Smooth muscle cell (in vitro differentiated cells): ENCODE data around the gene ADARB2. TPM values are rescaled to one million over a fixed set of nuclear protein-coding genes. Genes with fewer than 3 reads are reported as not detected.

Experiments
- DNase-seq: peaks from one replicate; lab custom pipeline; 2025; ENCODE audit not compliant: unreplicated experiment; lab: John Stamatoyannopoulos, UW
- H2AFZ ChIP-seq: fragments of 200-600 bp; sonication (generic); 2 replicates; pipeline ENCODE4 v1.6.0; 2016; ENCODE audit warnings: antibody characterized with exemption, low read depth, mild to moderate bottlenecking
- H3F3A ChIP-seq: fragments of 200-600 bp; sonication (generic); 2 replicates; pipeline ENCODE4 v1.6.0; 2017; ENCODE audit warnings: antibody characterized with exemption, low read depth
- H3K27ac ChIP-seq: fragments of 200-600 bp; sonication (generic); 2 replicates; pipeline ENCODE4 v1.5.1; 2016; ENCODE audit warnings: low read depth, mild to moderate bottlenecking
- H3K27me3 ChIP-seq: fragments of 200-600 bp; sonication (generic); 2 replicates; pipeline ENCODE4 v1.6.1; 2016; ENCODE audit warnings: low read depth, mild to moderate bottlenecking
- H3K36me3 ChIP-seq: fragments of 200-600 bp; sonication (generic); 2 replicates; pipeline ENCODE4 v1.5.1; 2016; ENCODE audit warnings: low read depth
- H3K4me1 ChIP-seq: fragments of 200-600 bp; sonication (generic); 2 replicates; pipeline ENCODE4 v1.5.1; 2016; ENCODE audit warnings: low read depth
- H3K4me2 ChIP-seq: fragments of 200-600 bp; sonication (generic); 2 replicates; pipeline ENCODE4 v1.6.0; 2016; ENCODE audit warnings: mild to moderate bottlenecking
- H3K4me3 ChIP-seq: fragments of 200-600 bp; sonication (generic); 2 replicates; pipeline ENCODE4 v1.5.1; 2016; ENCODE audit warnings: mild to moderate bottlenecking
- H3K79me2 ChIP-seq: fragments of 200-600 bp; sonication (generic); 2 replicates; pipeline ENCODE4 v1.6.0; 2016; ENCODE audit warnings: low read depth, mild to moderate bottlenecking
- H3K9ac ChIP-seq: fragments of 200-600 bp; sonication (generic); 2 replicates; pipeline ENCODE4 v1.6.0; 2016; ENCODE audit warnings: low read depth
- H3K9me3 ChIP-seq: fragments of 200-600 bp; sonication (generic); replicated peaks from 2 replicates; pipeline ENCODE4 v1.5.1; 2016; ENCODE audit warnings: low read depth
- H4K20me1 ChIP-seq: fragments of 200-600 bp; sonication (generic); 2 replicates; pipeline ENCODE4 v1.6.0; 2016; ENCODE audit warnings: low read depth
- WGBS: methylation state at CpG from one replicate; pipeline ENCODE4 v1.1.7; 2016; ENCODE audit warnings: low lambda C conversion rate; 5-methylcytosine and 5-hydroxymethylcytosine counted together
- polyA plus RNA-seq: library from polyadenylated mRNA; unstranded; fragments of >200 nt; fragmentation: Nextera tagmentation; extraction: Ambion mirVana; gene quantifications from 2 replicates; pipeline ENCODE4 v1.2.1, GENCODE V29; 2016
- total RNA-seq: library from RNA; depleted of rRNA; stranded (reverse); fragments of >200 nt; gene quantifications from 2 replicates; pipeline ENCODE4 v1.2.3, GENCODE V29; 2014
- TF ChIP-seq, protein P1 (sequence below): fragments of 200-600 bp; sonication (generic); IDR thresholded peaks from 2 replicates; pipeline ENCODE4 v1.5.1; 2017; ENCODE audit warnings: borderline replicate concordance, mild to moderate bottlenecking, antibody characterized with exemption; ENCODE audit not compliant: insufficient read depth, poor library complexity, severe bottlenecking

The ADARB2 gene
- total and polyA plus RNA-seq, 2 experiments from 2014 or later, result 0.13 to 0.39 TPM

- H3K4me1 ChIP-seq, result no peaks in the 10 kb centered on the region
- no peaks in the 10 kb centered on the region for H3K79me2 ChIP-seq
- H3K4me3 ChIP-seq, result no peak overlapping the region
- H3K27ac ChIP-seq, result no peak overlapping the region
- DNase-seq, result no peak
- H2AFZ ChIP-seq, result no peak overlapping the region
- 91% methylated on average over 8 of the region's 8 CpGs for WGBS
- peaks cover 71% of the 10 kb centered on the region for H3K27me3 ChIP-seq
- H3F3A ChIP-seq, result no peaks in the 10 kb centered on the region
- H3K9me3 ChIP-seq, result no peaks in the 10 kb centered on the region
- H3K9ac ChIP-seq, result no peak overlapping the region
- no peaks in the 10 kb centered on the region for H3K36me3 ChIP-seq
- H3K4me2 ChIP-seq, result no peak overlapping the region
- TF ChIP-seq, protein P1, sequence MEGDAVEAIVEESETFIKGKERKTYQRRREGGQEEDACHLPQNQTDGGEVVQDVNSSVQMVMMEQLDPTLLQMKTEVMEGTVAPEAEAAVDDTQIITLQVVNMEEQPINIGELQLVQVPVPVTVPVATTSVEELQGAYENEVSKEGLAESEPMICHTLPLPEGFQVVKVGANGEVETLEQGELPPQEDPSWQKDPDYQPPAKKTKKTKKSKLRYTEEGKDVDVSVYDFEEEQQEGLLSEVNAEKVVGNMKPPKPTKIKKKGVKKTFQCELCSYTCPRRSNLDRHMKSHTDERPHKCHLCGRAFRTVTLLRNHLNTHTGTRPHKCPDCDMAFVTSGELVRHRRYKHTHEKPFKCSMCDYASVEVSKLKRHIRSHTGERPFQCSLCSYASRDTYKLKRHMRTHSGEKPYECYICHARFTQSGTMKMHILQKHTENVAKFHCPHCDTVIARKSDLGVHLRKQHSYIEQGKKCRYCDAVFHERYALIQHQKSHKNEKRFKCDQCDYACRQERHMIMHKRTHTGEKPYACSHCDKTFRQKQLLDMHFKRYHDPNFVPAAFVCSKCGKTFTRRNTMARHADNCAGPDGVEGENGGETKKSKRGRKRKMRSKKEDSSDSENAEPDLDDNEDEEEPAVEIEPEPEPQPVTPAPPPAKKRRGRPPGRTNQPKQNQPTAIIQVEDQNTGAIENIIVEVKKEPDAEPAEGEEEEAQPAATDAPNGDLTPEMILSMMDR, result no peak
- H4K20me1 ChIP-seq, result no peaks in the 10 kb centered on the region
Measured at GRCh38 chr10:1733720-1734119, 3.6 kb downstream of the ADARB2 start.

GRCh38 chr10:1732564-1732996 is 4.7 kb downstream of the ADARB2 start:
- no peak overlapping the region for H3K4me3 ChIP-seq
- no peak overlapping the region for H3K4me2 ChIP-seq
- H4K20me1 ChIP-seq, result no peaks in the 10 kb centered on the region
- no peaks in the 10 kb centered on the region for H3K4me1 ChIP-seq
- no peaks in the 10 kb centered on the region for H3F3A ChIP-seq
- no peaks in the 10 kb centered on the region for H3K79me2 ChIP-seq
- TF ChIP-seq, protein P1, result no peak
- no peak overlapping the region for H3K9ac ChIP-seq
- H3K36me3 ChIP-seq, result no peaks in the 10 kb centered on the region
- H3K27ac ChIP-seq, result no peak overlapping the region
- peaks cover 71% of the 10 kb centered on the region for H3K27me3 ChIP-seq
- no peaks in the 10 kb centered on the region for H3K9me3 ChIP-seq
- H2AFZ ChIP-seq, result no peak overlapping the region
- DNase-seq, result no peak
- 74% methylated on average over 17 of the region's 17 CpGs for WGBS

- 82% methylated on average over 6 of the region's 6 CpGs for WGBS
- Histone ChIP-seq H3K9me3 (no peaks in the 10 kb centered on the region), H3K79me2 (no peaks in the 10 kb centered on the region)
Measured at GRCh38 chr10:1731592-1731991, 5.7 kb downstream of the ADARB2 start.

GRCh38 chr10:1729751-1730150 is 7.6 kb downstream of the ADARB2 start:
- H3F3A ChIP-seq, result no peaks in the 10 kb centered on the region
- 79% methylated on average over 3 of the region's 3 CpGs for WGBS
- no peak overlapping the region for H2AFZ ChIP-seq

More at GRCh38 chr10:1731592-1731991, 5.7 kb downstream of the ADARB2 start:
- no peak overlapping the region for H3K4me3 ChIP-seq
- H3K9ac ChIP-seq, result no peak overlapping the region
- H3K36me3 ChIP-seq, result no peaks in the 10 kb centered on the region
- H3F3A ChIP-seq, result no peaks in the 10 kb centered on the region
- H2AFZ ChIP-seq, result no peak overlapping the region
- no peak overlapping the region for H3K27ac ChIP-seq
- H4K20me1 ChIP-seq, result no peaks in the 10 kb centered on the region
- no peaks in the 10 kb centered on the region for H3K4me1 ChIP-seq
- TF ChIP-seq, protein P1, result no peak
- no peak for DNase-seq
- H3K4me2 ChIP-seq, result no peak overlapping the region
- H3K27me3 ChIP-seq, result peaks cover 62% of the 10 kb centered on the region

More at GRCh38 chr10:1729751-1730150, 7.6 kb downstream of the ADARB2 start:
- Histone ChIP-seq H3K27ac (no peak overlapping the region), H3K36me3 (no peaks in the 10 kb centered on the region), H3K4me1 (no peaks in the 10 kb centered on the region), H3K27me3 (peaks cover 44% of the 10 kb centered on the region), H3K9ac (no peak overlapping the region), H3K9me3 (no peaks in the 10 kb centered on the region), H3K4me3 (no peak overlapping the region), H4K20me1 (no peaks in the 10 kb centered on the region), H3K79me2 (no peaks in the 10 kb centered on the region), H3K4me2 (no peak overlapping the region)
- DNase-seq, result no peak
- TF ChIP-seq, protein P1, result no peak
